Measurements from ENCODE around the gene GALK2.
"Not testable (repeated sequence)": the region's sequence is repeated elsewhere in the genome, so short reads cannot be mapped to it uniquely, and the experiment has no call there.

GALK2 gene

DNA sequence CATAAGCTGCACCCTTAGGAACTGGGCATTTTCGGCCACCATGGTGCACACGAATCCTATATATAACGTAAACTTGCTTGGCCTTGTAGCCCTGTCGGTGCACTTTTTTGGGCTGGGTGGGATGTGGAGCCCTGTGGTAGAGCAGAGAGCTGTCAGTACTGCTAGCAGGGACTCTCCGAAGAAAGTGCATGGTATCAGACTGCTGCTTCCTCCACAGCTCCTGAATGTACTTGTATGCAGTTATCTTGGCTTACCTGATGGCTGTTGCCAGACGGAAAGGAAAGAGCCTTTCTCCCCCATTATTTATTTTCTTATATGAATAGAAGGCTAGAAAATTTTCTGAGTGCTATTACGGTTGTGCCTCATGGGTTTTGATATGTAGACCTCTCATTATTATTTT is 8.4 kb downstream of the GALK2 start:
- TF ChIP-seq, protein P1, sequence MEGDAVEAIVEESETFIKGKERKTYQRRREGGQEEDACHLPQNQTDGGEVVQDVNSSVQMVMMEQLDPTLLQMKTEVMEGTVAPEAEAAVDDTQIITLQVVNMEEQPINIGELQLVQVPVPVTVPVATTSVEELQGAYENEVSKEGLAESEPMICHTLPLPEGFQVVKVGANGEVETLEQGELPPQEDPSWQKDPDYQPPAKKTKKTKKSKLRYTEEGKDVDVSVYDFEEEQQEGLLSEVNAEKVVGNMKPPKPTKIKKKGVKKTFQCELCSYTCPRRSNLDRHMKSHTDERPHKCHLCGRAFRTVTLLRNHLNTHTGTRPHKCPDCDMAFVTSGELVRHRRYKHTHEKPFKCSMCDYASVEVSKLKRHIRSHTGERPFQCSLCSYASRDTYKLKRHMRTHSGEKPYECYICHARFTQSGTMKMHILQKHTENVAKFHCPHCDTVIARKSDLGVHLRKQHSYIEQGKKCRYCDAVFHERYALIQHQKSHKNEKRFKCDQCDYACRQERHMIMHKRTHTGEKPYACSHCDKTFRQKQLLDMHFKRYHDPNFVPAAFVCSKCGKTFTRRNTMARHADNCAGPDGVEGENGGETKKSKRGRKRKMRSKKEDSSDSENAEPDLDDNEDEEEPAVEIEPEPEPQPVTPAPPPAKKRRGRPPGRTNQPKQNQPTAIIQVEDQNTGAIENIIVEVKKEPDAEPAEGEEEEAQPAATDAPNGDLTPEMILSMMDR (IDR thresholded peaks at IDR 0.05; ENCODE audit: low read depth, low read length, missing control alignments) = no peak
- no peak for DNase-seq (ENCODE audit: low read depth)

DNA sequence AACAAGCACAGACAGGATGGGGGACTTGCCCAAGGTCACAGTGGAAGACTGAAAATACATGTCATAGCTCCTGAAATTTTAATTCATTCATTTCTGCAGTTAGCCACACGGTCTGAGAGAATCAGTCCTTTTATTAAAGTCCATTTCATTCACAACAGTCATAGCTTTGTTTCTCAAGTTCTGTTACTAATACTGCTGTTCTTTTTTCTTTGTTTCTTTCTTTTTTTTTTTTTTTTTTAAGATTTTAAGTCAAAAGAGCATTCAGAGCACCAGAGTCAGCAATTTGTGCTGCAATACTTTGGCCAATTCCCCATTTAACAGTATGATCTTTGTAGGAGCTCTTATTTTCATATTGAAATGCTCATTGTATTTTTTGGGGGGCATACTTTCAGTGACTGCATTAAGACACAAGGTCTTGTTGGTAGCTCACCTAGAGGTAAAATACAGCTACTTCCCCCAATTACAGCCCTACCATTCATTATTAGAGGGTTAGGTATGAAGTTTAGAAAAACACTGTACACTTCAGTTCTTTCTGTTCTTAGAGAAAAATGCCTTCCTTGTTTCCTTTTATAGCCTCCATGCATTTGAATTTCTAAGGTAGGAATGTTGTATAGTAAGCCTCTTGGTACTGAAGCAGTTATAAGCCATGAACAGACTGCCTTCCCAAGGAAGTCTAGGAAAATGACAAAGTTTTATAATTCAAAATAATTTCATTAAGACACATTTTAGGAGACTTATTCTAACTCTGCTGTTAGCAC is 9.6 kb downstream of the GALK2 start:
- no peak for DNase-seq (ENCODE audit: low read depth)
- no peak overlapping the region for H3K4me3 ChIP-seq (ENCODE audit: low read depth, low read length)
- TF ChIP-seq, protein P1 (IDR thresholded peaks at IDR 0.05; ENCODE audit: low read depth, low read length, missing control alignments) = no peak

More for the DNA sequence above, 8.4 kb downstream of the GALK2 start:
- H3K4me3 ChIP-seq (ENCODE audit: low read depth, low read length) = no peak overlapping the region

DNA sequence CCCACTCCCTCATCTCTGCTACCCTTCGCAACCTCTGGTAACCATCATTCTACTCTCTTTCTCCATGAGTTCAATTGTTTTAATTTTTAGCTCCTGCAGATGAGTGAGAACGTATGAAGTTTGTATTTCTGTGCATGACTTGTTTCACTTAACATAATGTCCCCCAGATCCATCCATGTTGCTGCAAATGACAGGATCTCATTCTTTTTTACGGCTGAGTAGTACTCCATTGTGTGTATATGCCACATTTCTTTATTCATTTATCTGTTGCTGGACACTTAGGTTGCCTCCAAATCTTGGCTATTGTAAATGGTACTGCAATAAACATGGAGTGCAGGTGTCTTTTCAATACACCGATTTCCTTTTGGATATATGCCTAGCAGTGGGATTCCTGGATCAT is 12.1 kb downstream of the GALK2 start:
- TF ChIP-seq, protein P1 (IDR thresholded peaks at IDR 0.05; ENCODE audit: low read depth, low read length, missing control alignments) = no peak
- DNase-seq (ENCODE audit: low read depth) = no peak
- H3K4me3 ChIP-seq (ENCODE audit: low read depth, low read length) = no peak overlapping the region

DNA sequence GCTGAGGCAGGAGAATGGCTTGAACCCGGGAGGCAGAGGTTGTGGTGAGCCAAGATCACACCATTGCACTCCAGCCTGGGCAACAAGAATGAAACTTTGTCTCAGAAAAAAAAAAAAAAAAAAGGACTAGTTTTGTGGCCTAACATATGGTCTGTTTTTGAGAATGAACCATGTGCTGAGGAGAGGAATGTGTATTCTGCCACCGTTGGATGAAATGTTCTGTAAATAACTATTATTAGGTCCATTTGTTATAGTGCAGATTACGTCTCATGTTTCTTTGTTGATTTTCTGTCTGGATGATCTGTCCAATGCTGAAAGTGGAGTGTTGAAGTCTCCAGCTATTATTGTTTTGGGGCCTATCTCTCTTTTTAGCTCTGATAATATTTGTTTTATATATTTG is 13.7 kb downstream of the GALK2 start:
- DNase-seq (ENCODE audit: low read depth); H3K4me3 ChIP-seq (ENCODE audit: low read depth, low read length): not testable (repeated sequence)

DNA sequence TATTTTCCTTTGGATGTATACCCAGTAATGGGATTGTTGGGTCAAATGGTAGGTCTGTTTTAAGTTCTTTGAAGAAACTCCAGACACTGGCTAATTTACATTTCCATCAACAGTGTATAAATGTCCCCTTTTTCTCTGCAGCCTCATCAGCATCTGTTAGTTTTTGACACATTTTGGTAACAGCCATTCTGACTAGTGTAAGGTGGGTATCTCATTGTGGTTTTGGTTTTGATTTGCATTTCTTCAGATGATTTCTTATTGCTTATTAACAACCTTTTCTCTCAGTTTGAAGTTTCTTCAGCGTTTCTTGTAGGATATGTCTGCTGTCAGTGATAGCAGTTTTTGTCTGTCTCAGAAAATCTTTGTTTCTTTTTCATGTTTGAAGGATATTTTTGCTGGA is 15.4 kb downstream of the GALK2 start:
- TF ChIP-seq, protein P1 (IDR thresholded peaks at IDR 0.05; ENCODE audit: low read depth, low read length, missing control alignments) = no peak
- no peak overlapping the region for H3K4me3 ChIP-seq (ENCODE audit: low read depth, low read length)
- no peak for DNase-seq (ENCODE audit: low read depth)

DNA sequence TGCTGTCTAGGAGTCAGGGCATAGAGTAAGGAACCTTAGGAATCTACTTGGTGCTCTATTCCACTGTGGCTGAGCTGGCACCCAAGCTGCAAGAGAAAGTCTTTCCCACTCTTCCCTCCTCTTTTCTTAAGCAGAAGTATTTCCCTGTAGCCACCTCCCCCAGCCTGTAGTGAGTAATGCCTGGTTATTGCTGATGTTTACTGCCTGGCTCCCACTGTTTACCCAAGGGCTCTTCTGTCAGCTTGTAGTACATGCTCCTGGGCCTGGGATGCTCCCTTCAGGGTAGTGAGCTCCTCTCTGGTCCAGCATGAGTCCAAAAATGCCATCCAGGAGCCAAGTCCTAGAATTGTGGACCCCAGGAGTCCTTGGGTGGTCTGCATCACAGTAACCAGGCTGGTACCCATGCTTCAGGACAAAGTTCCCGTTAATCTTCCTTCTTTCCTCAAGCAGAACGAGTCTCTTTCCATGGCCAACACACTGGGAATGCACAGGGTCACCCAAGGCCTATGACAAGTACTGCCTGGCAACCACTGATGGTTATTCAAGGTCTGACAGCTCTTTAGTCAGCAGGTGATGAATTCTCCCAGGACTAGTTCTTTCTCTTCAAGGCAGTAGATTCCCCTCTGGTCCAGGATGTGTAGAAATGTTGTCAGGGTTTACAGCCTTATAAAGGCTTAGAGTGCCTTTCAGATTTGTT is 17.6 kb downstream of the GALK2 start:
- no peak overlapping the region for H3K4me3 ChIP-seq (ENCODE audit: low read depth, low read length)
- DNase-seq (ENCODE audit: low read depth) = no peak
- TF ChIP-seq, protein P1 (IDR thresholded peaks at IDR 0.05; ENCODE audit: low read depth, low read length, missing control alignments) = no peak

DNA sequence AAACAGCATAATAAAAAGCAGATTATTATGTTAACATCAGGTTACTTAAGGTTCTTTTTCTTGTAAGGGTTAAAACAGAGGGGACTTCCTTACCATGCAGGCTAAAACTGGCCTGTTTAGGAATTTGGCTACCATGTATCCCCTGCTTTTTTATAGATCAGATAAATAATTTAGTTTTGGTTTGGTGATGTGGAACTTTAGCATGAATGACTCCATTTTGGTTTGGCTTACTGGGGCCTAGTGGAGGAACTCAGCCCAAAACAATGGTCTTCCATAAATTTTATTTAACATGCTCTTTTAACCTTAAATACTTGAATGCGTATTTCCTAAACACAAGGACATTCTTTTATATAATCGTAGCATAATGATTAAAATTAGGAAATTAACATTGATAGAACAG is 18.9 kb downstream of the GALK2 start:
- TF ChIP-seq, protein P1 (IDR thresholded peaks at IDR 0.05; ENCODE audit: low read depth, low read length, missing control alignments) = no peak
- no peak for DNase-seq (ENCODE audit: low read depth)
- no peak overlapping the region for H3K4me3 ChIP-seq (ENCODE audit: low read depth, low read length)

Data from GM12864 (cell line).